Ramos (cell line): Measurements from ENCODE around the gene ACP1.

Experiments used
- in situ Hi-C: fragments of 300-500 bp; cut with MboI; formaldehyde crosslinking; loops from one replicate; pipeline ENCODE4 v1.14.3; 2022; ENCODE audit warnings: low sequenced_read_pairs; ENCODE audit not compliant: unreplicated experiment

Gene ACP1

DNA sequence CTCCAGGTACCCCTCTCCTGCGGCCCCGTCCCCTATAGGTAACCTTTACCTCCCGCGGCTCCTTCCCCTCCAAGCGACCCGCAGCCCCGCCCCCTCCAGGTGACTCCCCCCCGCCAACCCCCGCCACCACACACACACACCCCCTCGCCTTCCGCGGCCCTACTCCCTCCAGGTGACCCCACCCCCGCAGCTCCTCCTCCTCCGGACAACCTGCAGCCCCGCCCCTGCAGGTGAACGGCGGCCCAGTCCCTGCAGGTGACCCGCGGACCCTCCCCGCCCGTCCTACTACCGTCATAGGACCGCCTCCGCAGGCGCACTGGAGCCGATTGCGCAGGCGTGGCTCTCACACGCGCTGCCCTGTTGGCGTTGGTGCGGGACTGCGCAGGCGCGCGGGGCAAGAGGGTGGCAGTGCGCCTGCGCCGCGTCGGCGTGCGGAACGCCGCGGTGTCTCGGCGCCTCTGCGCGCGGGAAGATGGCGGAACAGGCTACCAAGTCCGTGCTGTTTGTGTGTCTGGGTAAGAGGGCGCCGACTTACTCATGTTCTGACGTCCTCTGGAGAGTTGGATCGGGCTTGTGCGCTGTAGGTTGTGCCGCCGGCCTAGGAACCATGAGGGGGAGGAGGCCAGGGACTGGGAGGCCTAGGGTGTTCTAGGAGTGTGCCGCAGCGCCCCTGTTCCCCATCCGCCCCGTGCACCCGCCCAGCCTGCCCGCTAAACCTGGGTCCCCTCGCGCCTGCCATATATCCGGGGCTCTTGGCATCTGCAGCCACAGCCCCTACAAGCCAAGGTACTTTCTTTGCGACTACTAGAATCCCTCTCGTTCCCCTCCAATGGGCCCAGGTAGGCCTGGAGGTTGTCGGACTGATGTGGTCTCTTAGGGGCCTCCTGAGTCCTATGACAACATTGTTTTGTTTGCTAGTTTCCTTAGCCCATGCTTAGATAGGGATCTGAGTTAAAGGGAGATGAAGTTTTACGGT, at the start of gene ACP1:
Gene ACP1, plus strand, starts transcription at position 455 of the 976 bp plus-strand sequence. Its CDS starts 18 bp downstream, at position 473.
- in situ Hi-C loops, result no loop called here

DNA sequence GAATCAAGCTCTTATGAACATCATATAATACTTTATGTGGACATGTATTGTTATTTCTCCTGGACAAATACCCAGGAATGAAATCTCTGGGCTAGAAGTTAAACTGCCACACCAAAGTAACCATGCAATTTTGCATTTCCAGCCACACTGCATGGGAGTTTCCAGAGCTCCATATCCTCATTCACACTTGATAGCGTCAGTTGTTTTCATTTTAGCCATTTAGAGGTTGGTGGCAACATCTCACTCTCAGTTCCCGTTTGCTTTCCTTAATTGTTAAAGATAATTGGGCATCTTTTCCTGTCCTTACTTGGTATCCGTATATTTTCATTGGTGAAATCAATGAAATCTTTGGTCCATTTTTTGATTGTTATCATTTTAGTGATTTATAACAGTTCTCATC, 48.7 kb upstream of the ACP1 start:
- in situ Hi-C loops, result no loop called here

DNA sequence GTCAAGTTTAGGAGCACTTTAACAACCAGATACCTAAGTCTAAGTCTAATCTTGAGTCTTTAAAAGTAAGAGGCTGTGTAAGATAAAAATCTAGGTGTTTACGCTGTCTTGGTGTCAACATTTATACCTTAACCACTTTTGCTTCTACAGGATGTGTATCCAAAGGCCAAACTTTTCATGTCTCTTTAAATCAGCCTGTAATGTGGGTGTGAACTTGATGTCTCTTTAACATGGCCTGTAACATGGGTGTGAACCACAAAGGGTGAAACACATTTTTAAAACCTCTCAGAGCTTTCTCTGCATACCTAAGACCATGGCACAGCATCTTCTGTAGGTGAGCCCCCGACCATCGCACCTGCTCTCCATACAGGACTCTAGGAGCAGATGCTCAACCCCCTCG, 41.3 kb upstream of the ACP1 start:
- in situ Hi-C loops, result no loop called here

DNA sequence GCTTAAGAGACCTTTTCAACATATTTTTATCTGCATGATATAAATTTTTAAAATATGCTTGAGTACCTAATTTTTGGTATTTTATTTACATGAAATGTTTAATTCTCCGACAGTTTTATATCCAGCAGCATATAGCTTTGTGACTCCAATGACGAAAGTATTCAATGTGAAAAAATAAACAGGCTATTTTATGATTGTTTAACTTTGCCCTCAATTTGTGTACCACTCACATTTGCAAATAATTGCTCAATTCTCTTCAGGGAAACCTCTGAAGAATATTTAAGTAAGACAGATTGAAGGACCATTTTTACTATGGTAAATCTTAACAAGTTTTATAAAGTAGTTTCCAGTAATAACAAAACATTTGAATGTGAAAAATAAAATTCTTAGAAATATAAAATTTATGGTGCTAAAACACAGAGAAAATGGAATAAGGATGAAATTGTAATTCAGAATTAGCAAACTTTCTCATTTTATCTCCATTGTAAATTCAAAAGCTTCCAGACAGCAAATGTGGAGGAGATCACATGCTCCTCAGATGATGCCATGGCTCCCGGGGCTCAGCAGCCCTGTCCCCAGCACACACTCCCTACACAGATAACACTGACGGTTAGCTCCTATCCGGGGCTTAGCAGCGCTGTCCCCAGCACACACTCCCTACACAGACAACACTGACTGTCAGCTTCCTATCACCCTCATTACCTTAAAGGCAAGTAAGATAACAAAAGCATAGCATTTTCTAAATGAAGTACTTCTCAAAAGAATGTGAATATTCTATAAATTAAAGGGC, 40.6 kb upstream of the ACP1 start:
- in situ Hi-C loops, result no loop called here

DNA sequence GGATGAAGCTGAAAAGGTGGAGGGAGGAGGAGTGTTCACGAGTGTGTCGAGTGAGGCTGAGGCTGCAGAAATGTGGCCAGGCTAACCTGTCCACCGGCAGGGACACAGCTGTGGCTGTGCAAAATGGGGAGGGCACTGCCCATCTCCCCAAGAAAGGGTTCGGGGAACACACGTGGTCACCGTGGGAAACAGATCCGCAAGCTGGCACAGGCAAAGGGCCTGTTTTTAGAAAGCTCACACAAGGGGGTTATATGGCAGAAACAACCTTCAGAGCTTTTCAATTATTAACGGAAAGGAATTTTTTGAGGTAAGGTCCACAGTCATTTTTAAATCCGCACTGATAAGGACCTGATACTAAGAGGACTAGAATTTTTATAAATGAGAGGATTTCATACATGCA, 36.6 kb upstream of the ACP1 start:
- in situ Hi-C loops, result no loop called here

DNA sequence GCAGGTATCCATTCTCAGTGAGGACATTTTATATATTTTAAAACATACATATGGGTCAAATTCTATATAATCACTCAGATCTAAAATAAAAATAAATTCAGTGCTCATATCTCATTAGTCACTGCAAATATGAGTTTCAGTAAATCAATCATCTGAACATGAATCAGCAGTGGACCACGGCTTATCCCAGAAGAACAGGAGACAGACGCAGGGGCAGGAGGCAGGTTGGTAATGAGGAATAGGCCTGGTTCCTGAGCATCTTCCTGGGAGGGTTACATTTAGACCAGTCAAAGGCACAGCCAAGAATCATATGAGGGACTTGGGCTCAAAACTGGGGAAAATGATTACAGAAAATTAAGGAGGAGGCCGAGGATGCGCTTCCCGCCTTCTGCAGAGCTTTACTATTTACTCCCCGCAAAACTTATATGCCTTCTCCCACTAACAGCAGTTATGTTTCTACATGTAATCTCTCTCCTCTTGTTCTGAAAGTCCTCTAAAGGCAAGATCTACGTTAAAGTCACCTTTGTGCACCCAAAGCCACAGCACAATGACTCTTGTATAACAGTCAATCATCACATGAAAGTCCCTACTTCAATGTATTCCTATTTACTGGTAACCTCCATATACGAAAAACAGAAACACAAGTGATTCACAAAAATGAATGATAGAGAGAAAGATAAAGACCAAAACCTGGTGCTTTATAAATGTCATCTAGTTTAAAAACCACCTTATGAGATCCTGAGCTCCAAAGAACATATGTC, 36.0 kb upstream of the ACP1 start:
- in situ Hi-C loops, result no loop called here

DNA sequence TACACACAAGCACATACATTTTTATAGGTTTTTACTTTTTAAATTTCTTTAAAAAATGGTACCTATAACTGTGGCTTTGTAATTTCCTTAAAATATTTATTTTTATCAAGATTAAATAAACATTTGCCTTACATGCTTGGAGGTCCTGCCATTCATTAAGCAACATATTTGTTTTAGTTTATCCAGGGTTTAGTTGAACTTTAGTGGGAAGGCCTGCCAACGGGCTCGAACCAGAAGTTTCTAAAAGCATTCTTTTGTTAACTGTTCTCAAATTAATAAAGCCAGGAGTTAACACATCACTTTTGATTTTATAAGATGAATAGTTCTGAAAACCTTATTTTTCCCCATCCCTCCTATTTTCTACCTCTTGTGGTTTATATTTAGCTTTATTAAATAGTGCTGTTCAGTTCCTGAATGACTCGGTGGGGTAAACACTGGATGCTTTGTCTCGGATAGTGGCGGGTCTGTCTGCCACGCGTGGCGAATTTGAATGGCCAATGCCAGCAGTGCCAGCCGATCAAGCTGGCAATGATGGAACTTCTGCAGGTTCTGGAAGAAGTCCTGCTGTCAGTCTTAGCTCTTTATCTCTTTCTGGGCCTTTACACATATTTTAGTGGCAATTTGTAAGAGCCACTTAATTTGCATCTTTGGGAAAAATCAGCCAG, 33.1 kb upstream of the ACP1 start:
- in situ Hi-C loops, result no loop called here

DNA sequence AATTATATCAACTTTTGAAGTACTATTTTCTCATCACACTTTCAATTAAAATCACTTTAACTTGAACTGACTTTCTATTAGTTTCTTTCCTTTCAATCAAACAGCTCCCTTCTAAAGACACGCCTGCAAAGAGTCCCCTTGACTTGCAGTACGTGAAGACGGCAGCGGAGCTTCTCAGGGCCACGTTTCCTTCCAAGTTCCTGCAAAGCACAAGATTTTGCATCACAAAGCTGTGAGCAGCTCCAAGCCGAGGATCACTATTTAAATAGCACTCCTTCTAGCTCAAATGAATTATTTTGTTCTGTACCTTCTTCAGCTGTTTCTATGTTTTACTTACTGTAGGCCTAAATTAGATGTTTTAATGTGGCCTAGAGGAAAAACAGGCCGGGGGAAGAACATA, 31.7 kb upstream of the ACP1 start:
- in situ Hi-C loops, result no loop called here

DNA sequence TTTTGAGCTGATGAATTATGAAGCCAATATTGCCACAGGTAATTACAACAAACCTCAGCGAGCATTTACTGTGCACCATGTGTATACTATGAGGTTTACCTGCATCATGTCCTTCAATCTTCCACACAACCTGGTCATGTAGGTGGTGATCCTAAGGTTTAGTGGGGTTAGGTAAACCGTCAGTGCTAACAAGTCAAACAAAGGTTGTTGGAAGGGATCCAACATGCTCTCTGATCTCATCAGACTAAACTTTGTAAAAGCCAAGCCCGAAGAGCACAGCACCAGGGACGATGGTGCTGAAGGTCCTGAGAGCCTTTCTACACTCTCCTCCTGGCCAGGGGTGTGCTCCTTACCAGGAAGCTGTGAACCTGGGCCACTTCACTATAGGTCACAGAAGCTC, 30.3 kb upstream of the ACP1 start:
- in situ Hi-C loops, result no loop called here

DNA sequence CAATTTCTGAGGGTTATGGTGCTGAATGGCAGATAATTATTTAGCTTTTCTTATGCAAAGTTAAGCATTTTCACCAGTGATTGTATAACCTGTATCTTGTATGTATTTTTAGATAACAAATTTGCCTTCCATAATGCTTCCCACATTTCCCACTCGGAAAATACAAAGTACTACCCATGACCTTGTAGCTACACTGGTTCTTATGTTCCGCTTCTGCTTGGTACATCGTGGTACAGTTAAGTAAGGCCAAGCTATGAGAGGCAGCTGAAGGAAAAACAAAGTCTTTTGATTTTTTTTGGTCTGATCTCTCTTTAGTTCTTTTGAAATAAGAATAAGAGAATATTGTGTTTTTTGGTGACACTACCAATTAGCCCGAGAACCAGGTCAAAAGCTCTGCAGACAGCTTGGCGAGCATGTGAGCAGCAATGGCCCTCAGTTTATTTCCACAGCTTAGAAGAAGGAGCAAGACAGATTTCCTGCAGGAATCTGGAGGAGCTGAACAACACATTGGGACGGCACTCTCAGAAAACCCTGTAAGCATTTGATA, 27.7 kb upstream of the ACP1 start:
- in situ Hi-C loops, result no loop called here

DNA sequence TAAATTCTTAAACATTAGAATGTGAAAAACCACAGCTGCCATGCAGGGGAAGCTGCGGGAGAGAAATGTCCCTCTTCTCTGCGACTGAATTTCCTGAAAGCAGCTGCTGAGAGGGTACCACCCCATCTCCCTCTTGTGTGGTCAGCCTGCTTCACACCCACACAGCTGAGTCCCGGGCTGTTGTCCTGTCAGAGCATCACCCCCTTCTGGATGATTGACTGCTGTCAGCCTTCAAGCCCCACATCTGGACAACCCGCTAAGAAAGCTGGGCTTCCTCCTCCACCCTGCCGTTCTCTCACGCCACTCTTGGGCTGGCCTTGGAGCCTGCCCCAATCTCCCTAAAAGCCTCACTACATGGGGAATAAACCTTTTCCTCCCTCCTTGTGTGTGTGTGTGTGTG, 26.9 kb upstream of the ACP1 start:
- in situ Hi-C loops, result no loop called here

DNA sequence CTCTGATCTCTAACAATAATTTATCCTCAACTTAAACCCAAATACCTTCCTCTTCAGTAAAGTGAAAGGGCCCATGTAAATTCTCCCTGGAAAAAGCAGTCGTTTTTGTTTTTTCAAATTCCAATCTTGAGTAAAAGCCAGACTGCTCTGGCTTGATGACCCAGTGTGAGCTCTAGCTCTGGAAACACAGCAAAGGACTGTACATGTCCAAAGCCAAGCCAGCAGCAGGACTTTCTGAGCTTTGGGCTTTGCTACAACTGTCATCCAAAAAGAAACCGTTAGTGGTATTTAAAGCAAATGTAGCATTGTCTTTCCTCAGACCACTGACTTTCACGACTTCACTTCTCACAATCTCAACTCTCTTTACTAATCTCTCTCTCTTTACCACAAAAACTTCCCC, 26.3 kb upstream of the ACP1 start:
- in situ Hi-C loops, result no loop called here

DNA sequence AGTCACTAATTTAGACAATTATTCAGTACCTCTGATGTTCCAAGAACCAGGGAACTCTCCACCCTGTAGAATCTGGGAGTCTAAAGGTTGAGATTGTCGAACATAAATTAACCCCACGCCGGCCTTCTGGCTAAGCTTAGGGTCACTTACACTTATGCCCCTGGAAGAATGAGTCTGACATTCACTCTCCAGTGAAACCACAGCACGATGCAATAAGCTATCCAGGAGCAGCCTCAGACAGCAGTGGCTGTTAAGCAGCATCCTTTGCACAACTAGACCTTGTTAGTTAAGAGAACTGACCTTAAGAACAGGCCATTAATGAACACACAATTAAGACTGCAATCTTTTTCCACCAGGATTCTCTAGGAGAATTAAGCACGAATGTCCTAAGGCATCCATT, 25.9 kb upstream of the ACP1 start:
- in situ Hi-C loops, result no loop called here

DNA sequence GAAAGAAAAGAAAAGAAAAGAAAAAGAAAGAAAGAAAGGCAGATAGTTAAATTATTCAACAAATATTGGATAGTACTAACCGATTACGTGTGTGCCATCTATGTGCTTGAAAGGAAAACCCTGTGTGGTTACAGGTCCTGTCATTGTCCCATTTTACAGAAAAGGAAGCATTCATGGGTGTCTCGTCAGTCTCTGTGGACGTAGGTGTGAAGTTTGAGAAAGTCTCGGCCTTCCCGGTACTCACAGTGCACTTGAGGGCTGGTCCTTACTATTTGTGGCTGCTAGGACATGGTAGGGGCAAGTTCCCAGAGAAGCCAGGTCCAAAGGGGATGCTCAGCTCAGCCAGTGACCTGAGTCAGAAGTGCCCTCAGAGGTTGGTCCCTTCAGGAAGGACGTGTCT, 20.2 kb upstream of the ACP1 start:
- in situ Hi-C loops, result no loop called here

DNA sequence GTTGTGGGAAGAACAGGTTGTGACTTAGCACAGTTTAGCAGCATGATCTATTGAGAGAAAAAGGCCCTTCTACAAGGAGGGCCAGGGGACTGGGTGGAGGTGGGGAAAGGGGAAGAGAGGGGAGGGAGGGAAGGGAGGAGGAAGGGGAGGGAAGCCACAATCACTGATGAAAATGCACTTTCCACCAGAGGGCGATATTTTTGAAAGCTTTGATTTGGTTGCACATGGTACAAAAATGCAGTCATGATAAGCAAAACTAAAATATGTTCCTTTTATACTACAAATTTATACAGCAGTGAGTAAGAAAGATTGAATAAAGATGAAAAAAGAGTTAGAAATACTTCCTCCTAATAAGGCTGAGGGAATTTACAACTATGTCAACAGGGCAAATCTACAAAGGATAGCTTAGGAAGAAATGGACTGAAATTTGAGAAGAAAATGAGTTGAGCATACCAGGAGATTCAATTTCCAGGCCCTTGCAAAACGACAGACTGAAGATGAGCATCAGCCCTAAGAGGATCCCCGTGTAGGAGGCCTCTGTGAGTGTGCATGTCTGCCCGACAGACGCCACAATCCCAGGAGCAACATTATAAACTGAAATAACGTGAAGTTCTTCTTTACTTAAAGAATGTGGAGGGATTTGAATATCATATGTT, 18.1 kb upstream of the ACP1 start:
- in situ Hi-C loops, result no loop called here

DNA sequence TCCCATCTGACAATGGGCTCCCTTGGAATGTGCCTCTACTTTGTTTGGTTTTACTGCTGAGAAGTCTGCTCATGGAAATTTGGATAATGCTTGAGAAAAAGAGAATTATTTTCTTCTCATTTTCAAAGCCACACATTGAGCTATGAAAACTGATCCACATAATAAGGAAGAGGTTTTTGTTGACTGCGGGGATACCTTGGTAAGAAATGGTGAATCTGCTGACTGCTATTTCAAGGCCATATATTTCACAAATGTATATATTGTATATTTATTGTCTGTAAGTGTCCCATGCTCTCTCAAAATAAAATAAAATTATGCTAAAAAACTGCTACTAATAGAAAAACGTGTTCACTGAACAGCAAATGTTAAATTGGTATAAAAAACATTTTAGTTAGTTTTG, 16.0 kb upstream of the ACP1 start:
- in situ Hi-C loops, result no loop called here

DNA sequence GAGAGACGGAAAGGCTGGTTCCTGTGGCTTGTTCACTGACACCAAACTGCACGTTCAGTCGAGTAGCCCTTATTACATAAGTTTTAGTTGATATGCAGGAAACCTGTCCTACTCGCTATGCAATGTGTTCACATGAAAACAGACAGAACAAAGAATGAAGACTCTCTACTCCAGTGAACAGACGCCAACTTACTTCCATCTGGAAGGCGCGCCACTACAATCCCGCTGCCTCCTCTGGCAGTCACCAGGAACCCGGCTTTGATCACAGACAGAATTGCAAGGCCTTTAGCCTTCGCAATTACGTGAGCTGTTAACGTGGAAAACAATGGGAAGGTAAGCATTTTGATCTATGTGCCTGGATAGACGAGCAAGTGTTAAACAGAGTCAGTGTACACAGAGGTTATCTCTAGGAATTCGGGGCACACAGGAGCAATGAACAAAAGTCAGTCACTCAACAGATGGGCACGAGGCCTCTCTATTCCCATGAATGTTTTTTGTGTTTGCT, 15.2 kb upstream of the ACP1 start:
- in situ Hi-C loops, result no loop called here

DNA sequence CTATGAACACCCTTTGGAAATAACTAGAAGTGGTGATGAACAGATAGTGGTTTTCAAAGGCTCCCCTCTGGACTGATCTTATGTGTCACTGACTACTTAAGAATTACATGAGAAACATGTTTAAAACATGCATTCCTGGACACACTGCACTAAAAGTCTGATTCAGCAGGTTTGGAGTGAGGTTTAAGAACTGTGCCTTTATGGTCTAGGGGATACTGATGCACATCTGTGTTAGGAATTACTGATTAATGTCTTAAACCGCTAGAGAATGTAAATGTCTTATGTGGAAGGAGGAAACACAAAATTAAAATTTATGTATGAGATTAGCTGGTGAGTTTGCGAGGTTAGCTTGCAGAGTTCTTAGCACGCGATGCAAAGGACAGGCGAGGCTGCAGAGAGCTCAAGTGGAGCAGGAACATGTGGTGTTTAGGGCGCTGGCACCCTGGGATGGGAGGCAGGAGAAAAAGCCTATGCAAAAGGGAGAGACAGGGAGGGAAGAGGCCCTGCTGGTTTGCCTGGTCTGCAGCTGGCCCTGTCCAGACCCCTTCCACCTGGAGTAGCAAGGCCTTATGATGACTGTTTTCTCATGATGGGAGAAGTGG, 12.6 kb upstream of the ACP1 start:
- in situ Hi-C loops, result no loop called here

DNA sequence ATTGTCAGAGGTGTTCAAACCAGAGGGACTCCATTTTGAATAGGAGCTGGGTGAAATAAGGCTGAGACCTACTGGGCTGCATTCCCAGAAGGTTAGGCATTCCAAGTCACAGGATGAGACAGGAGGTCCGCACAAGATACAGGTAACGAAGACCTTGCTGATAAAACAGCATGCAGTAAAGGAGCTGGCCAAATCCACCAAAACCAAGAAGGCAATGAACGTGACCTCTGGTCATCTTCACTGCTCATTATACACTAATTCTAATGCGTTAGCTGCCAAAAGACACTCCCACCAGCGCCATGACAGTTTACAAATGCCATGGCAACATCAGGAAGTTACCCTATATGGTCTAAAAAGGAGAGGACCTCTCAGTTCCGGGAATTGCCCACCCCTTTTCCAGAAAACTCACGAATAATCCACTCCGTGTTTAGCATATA, 11.5 kb upstream of the ACP1 start:
- in situ Hi-C loops, result no loop called here
